ENCODE measurements around the gene ELOB. TPM values are rescaled to one million over a fixed set of nuclear protein-coding genes. Genes with fewer than 3 reads are reported as not detected.

Gene ELOB
- total and polyA plus RNA-seq, 2 of the 8 experiments (the other 6 are each of a cell fraction or from before 2014, with no cell fraction given), result 237 to 1,357 TPM

GRCh38 chr16:2743007-2743810, 33.9 kb downstream of the ELOB start (continued):
- TF ChIP-seq ZNF274 (IDR thresholded peaks at IDR 0.05; ENCODE audit: borderline replicate concordance, extremely low read depth, low read length) (no peak), POLR2A (IDR thresholded peaks at IDR 0.05; ENCODE audit: control extremely low read depth in 1 of 2, low read depth in 2 of 2, low read length in 2 of 2) (no peak), CREB1 (IDR thresholded peaks at IDR 0.05) (no peak), KDM4A (IDR thresholded peaks at IDR 0.05; ENCODE audit: low read depth, low read length, severe bottlenecking) (no peak), BACH1 (IDR thresholded peaks at IDR 0.05; ENCODE audit: low read length) (no peak), SIX5 (IDR thresholded peaks at IDR 0.05; ENCODE audit: low read depth, low read length) (no peak)
